Uterus (tissue), 2 donors: ENCODE measurements around the gene XRCC4.

Experiments used
- CTCF ChIP-seq, 4 experiments: fragments of 200-600 bp in 2 of 4; fragments of 450-650 bp in 2 of 4; sonication (generic) in 2 of 4; IDR thresholded peaks; one replicate each; pipeline ENCODE4 v1.5.1; 2016 to 2019; ENCODE audit warnings: antibody characterized with exemption in 4 of 4, mild to moderate bottlenecking in 2 of 4, moderate library complexity in 1 of 4
- POLR2A ChIP-seq, 2 donors: fragments of 450-650 bp; IDR thresholded peaks; one replicate each; pipeline ENCODE4 v1.6.1; 2016; ENCODE audit warnings: antibody characterized with exemption in 2 of 2, mild to moderate bottlenecking in 1 of 2, moderate library complexity in 1 of 2

- TF ChIP-seq CTCF (IDR thresholded peaks at IDR 0.05) (no peak), POLR2A (IDR thresholded peaks at IDR 0.05) (no peak)
Measured at GRCh38 chr5:83341815-83342334, 264.5 kb downstream of the XRCC4 start.
